BJ (cell line): Measurements from ENCODE around the gene CCDC191. TPM values are rescaled to one million over a fixed set of nuclear protein-coding genes. Genes with fewer than 3 reads are reported as not detected.
A peak's percentile ranks its signal among the peaks of the same experiment; 100 is the strongest.

ENCODE experiments used
- CTCF ChIA-PET: fragments of 350-600 bp; formaldehyde crosslinking; extraction: SDS; loops from one replicate; lab custom pipeline; 2021; ENCODE audit warnings: antibody characterized with exemption, inconsistent platforms; lab: Yijun Ruan, JAX
- POLR2A ChIA-PET: fragments of 300-600 bp; sonication (Branson Sonifier 250); formaldehyde crosslinking; extraction: SDS; loops from one replicate; lab custom pipeline; 2021; ENCODE audit warnings: antibody characterized with exemption; lab: Charles Lee
- DNase-seq: peaks from one replicate; pipeline ENCODE4 v3.0.0-alpha.2; 2011; ENCODE audit warnings: low read depth
- H3K27me3 ChIP-seq: 2 replicates; pipeline ENCODE4 v1.6.0; 2011; ENCODE audit warnings: low read length; ENCODE audit not compliant: control insufficient read depth, insufficient read depth
- H3K36me3 ChIP-seq: 2 replicates; pipeline ENCODE4 v1.5.1; 2011; ENCODE audit warnings: low read length; ENCODE audit not compliant: control insufficient read depth, insufficient read depth
- H3K4me3 ChIP-seq: 2 replicates; pipeline ENCODE4 v1.5.1; 2011; ENCODE audit warnings: low read depth, mild to moderate bottlenecking, control low read depth, low read length
- polyA minus RNA-seq: library from RNA; depleted of rRNA, polyadenylated mRNA; stranded (reverse); fragments of >200 nt; gene quantifications from 2 replicates; pipeline ENCODE4 v1.2.3, GENCODE V29; 2011; rRNA and poly(A)+ RNA removed
- polyA plus RNA-seq: library from polyadenylated mRNA; depleted of rRNA; stranded (reverse); fragments of >200 nt; gene quantifications from 2 replicates; pipeline ENCODE4 v1.2.3, GENCODE V29; 2011; rRNA removed
- TF ChIP-seq, protein P1 (sequence below): IDR thresholded peaks from 2 replicates; pipeline ENCODE4 v1.5.1; 2011; ENCODE audit warnings: low read depth, mild to moderate bottlenecking, control low read depth, inconsistent platforms, low read length, moderate library complexity; ENCODE audit not compliant: insufficient read depth

Gene CCDC191, protein sequence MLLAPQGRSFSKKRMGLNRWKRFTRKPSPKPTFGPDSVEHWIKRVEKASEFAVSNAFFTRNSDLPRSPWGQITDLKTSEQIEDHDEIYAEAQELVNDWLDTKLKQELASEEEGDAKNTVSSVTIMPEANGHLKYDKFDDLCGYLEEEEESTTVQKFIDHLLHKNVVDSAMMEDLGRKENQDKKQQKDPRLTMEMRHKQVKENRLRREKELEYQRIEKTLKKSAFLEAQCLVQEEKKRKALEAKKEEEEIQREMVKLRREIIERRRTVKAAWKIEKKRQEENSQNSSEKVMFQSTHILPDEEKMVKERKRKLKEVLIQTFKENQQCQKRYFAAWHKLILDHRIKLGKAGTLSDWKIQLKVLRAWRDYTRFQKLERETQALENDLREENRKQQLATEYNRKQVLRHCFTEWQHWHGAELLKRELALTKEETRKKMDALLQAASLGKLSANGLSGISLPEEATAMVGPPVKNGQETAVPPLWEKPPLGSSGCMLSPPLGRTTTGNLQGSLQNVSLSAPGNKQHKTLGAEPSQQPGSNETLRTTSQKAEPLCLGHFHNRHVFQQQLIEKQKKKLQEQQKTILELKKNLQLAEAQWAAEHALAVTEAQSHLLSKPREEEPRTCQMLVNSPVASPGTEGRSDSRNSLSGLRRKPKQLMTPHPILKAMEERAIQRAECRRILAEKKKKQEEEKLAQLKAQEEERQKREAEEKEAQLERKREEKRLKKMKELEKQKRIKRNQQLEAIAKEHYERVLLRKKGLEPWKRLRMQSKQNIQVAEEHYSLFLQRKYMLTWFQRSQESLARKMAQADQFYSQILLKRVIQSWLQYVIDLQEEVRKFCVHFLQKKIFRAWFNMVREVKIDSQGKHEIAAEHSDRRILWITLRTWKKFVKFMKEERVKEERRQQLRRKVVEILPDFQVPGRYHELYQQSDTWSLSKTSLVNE
- 1.3 and 1.9 TPM in 2 replicates for polyA plus RNA-seq
- polyA minus RNA-seq, result 0.77 and 0.90 TPM in 2 replicates

DNA sequence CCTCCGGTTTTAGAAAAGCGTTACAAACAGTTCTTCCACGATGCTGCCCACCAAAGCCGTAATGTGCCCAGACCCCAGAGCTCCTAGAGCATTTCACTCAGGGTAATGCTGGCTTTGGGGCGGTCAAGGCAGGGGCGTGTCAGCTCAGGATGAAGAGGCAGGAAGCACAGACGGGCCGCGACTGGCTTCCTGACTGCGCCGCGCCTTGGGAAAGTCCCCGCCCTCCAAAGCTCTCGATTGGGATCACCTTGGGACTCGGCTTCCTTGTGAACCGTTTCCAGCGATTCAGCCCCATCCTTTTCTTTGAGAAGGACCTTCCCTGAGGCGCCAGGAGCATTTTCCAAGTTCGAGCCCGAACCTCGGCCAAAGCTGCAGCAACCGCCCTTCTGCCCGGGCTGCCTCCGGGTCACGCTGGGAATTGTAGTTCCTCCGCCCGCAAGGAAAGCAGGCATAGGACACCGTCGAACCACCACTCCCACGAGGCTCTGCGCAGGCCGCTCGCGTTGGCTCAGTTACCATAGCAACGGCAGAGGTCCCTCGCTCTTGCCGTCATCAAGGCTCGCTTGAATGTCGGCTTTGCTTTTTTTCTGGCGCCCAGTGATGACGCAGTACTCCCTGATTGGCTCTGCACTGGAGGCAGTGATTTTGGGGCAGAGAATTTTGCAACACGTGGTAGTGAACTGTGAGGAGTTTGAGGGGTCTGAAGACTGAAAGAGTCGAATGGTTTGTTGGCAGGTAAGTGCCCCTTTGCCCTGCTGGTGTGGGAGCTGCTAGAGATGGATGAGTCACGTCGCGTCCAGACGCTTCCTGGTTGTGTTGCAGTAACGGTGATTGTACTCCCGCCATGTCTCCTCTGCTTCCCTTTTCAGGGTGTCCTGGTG is at the start of gene CCDC191, which contains the start of gene QTRT2:
Gene CCDC191 (minus strand): TSS at position 397 of the 881 bp plus-strand sequence. CDS start 60 bp downstream, at position 337.
Gene QTRT2 (plus strand): TSS at position 608 of the 881 bp plus-strand sequence. CDS start 8,521 bp downstream, outside the sequence.
- CTCF ChIA-PET, result interaction anchor here (0.9 to 1.2 kb wide), 2 partner anchors 212 to 320 kb away, joined by 3 to 4 read pairs; no protein-coding TSS in a partner anchor
- POLR2A ChIA-PET, result no interaction called here
- peak; percentile 95 for DNase-seq

DNA sequence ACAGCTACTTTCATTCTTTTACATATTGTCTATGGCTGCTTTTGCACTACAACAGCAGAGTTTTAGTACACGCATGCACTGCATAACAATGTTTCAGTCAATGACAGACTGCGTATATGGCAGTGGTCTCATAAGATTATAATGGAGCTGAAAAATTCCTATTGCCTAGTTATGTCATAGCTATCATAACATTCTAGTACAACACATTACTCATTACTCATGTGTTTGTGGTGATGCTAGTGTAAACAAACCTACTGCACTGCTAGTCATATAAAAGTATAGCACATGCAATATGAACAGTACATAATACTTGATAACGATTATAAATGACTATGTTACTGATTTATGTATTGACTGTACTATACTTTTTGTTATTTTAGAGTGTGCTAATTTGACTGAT is 48.1 kb upstream of the CCDC191 start:
- ChIA-PET CTCF (interaction anchor here (0.9 to 2.3 kb wide), 2 partner anchors 10 to 11 kb away, joined by 3 to 8 read pairs; no protein-coding TSS in a partner anchor), POLR2A (no interaction called here)
- DNase-seq, result no peak
- Histone ChIP-seq H3K36me3 (no peaks in the 10 kb centered on the region), H3K27me3 (no peaks in the 10 kb centered on the region), H3K4me3 (no peak overlapping the region)
- TF ChIP-seq, protein P1, sequence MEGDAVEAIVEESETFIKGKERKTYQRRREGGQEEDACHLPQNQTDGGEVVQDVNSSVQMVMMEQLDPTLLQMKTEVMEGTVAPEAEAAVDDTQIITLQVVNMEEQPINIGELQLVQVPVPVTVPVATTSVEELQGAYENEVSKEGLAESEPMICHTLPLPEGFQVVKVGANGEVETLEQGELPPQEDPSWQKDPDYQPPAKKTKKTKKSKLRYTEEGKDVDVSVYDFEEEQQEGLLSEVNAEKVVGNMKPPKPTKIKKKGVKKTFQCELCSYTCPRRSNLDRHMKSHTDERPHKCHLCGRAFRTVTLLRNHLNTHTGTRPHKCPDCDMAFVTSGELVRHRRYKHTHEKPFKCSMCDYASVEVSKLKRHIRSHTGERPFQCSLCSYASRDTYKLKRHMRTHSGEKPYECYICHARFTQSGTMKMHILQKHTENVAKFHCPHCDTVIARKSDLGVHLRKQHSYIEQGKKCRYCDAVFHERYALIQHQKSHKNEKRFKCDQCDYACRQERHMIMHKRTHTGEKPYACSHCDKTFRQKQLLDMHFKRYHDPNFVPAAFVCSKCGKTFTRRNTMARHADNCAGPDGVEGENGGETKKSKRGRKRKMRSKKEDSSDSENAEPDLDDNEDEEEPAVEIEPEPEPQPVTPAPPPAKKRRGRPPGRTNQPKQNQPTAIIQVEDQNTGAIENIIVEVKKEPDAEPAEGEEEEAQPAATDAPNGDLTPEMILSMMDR, result no peak

More for the DNA sequence above, at the start of gene CCDC191, which contains the start of gene QTRT2:
- TF ChIP-seq, protein P1, result no peak
- H3K27me3 ChIP-seq, result no peaks in the 10 kb centered on the region
- H3K4me3 ChIP-seq, result peak within 1 kb of the TSS; percentile 81
- no peaks in the 10 kb centered on the region for H3K36me3 ChIP-seq

DNA sequence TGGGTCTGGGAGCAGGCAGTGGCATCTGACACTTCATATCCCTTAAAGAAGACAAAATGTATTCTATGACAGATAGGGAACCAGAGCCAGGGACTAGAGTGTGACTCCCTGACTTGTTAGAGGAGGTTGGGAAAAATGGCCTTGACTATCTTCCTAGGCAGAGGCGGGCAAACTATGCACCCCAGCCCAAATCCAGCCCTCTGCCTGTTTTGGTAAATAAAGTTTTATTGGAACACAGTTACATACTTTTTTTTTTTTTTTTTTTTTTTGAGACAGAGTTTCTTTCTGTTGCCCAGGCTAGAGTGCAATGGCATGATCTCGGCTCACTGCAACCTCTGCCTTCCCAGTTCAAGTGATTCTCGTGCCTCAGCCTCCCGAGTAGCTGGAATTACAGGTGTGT is 47.5 kb upstream of the CCDC191 start:
- CTCF ChIA-PET, result interaction anchor here (2.3 kb wide), 1 partner anchor 11 kb away, joined by 8 read pairs; no protein-coding TSS in a partner anchor
- POLR2A ChIA-PET, result no interaction called here
- no peak overlapping the region for H3K4me3 ChIP-seq
- DNase-seq, result no peak
- no peaks in the 10 kb centered on the region for H3K36me3 ChIP-seq
- no peaks in the 10 kb centered on the region for H3K27me3 ChIP-seq
- TF ChIP-seq, protein P1, result no peak

DNA sequence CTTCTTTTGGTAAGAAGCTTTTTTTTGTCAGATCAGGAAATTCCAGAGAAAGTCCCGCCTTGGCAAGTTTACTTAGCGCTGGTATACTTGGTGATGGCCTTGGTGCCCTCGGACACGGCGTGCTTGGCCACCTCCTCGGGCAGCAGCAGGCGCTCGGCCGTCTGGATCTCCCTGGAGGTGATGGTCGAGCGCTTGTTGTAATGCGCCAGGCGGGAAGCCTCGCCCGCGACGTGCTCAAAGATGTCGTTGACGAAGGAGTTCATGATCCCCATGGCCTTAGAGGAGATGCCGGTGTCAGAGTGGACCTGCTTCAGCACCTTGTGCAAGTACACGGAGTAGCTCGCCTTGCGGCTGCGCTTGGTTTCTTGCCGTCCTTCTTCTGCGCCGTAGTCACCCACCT is 46.9 kb upstream of the CCDC191 start:
- no peak for DNase-seq
- CTCF ChIA-PET, result interaction anchor here (0.6 to 2.3 kb wide), 2 partner anchors 10 to 362 kb away, joined by 3 to 8 read pairs; no protein-coding TSS in a partner anchor
- TF ChIP-seq, protein P1, result no peak

More for the DNA sequence above, 46.9 kb upstream of the CCDC191 start:
- H3K4me3 ChIP-seq, result no peak overlapping the region
- no peaks in the 10 kb centered on the region for H3K27me3 ChIP-seq
- POLR2A ChIA-PET, result no interaction called here
- no peaks in the 10 kb centered on the region for H3K36me3 ChIP-seq
